Endometrial microvascular endothelial cells (primary cell): ENCODE results near the gene CYP4B1. TPM values are rescaled to one million over a fixed set of nuclear protein-coding genes. Genes with fewer than 3 reads are reported as not detected.
"Not testable (repeated sequence)": the region's sequence is repeated elsewhere in the genome, so short reads cannot be mapped to it uniquely, and the experiment has no call there.

ENCODE experiments used
- in situ Hi-C: cut with HindIII; loops from 2 replicates; pipeline ENCODE4 v1.10.0; 2017; ENCODE audit warnings: low sequenced_read_pairs, low pct_unique_long_range_greater_than_20kb; ENCODE audit errors: inconsistent ontology term
- total RNA-seq: library from RNA; depleted of rRNA; stranded (reverse); fragments of >200 nt; gene quantifications from one replicate; pipeline ENCODE4 v1.2.3, GENCODE V29; 2015; ENCODE audit errors: inconsistent ontology term

CYP4B1 gene
- total RNA-seq, 1 donor from 2014 or later = not detected

GRCh38 chr1:46812065-46812963, 13.5 kb downstream of the CYP4B1 start:
- in situ Hi-C loops = no loop called here

- in situ Hi-C loops = no loop called here
Measured at GRCh38 chr1:46812996-46813857, 14.4 kb downstream of the CYP4B1 start.

GRCh38 chr1:46813858-46814396, 15.1 kb downstream of the CYP4B1 start:
- in situ Hi-C loops = no loop called here

- in situ Hi-C loops = no loop called here
Measured at GRCh38 chr1:46815133-46815532, 16.3 kb downstream of the CYP4B1 start.

GRCh38 chr1:46816930-46817329, 18.1 kb downstream of the CYP4B1 start:
- in situ Hi-C loops = no loop called here

- in situ Hi-C loops = no loop called here
Measured at GRCh38 chr1:46817814-46818213, 19.0 kb downstream of the CYP4B1 start.

GRCh38 chr1:46818591-46818990, 19.7 kb downstream of the CYP4B1 start:
- in situ Hi-C loops = no loop called here

GRCh38 chr1:46819335-46819734, 20.5 kb downstream of the CYP4B1 start:
- in situ Hi-C loops = no loop called here

- in situ Hi-C loops = no loop called here
Measured at GRCh38 chr1:46820076-46820475, 21.2 kb downstream of the CYP4B1 start.

- in situ Hi-C loops = no loop called here
Measured at GRCh38 chr1:46820560-46821060, 21.8 kb downstream of the CYP4B1 start.

- in situ Hi-C loops = no loop called here
Measured at GRCh38 chr1:46822248-46822826, 23.5 kb downstream of the CYP4B1 start.

- in situ Hi-C loops = no loop called here
Measured at GRCh38 chr1:46823151-46823550, 24.3 kb downstream of the CYP4B1 start.

GRCh38 chr1:46826892-46827291, 28.0 kb downstream of the CYP4B1 start:
- in situ Hi-C loops = not testable (repeated sequence)

- in situ Hi-C loops = no loop called here
Measured at GRCh38 chr1:46830665-46831322, 31.9 kb downstream of the CYP4B1 start.

GRCh38 chr1:46835469-46835868, 36.6 kb downstream of the CYP4B1 start:
- in situ Hi-C loops = not testable (repeated sequence)

GRCh38 chr1:46846386-46846785, 47.5 kb downstream of the CYP4B1 start:
- in situ Hi-C loops = not testable (repeated sequence)

- in situ Hi-C loops = not testable (repeated sequence)
Measured at GRCh38 chr1:46857660-46858065, 58.8 kb downstream of the CYP4B1 start.

GRCh38 chr1:46862348-46862747, 63.5 kb downstream of the CYP4B1 start:
- in situ Hi-C loops = no loop called here
